Spleen (tissue), 11 donors: ENCODE data around the gene SHOC2. TPM values are rescaled to one million over a fixed set of nuclear protein-coding genes. Genes with fewer than 3 reads are reported as not detected.
"Not testable (repeated sequence)": the region's sequence is repeated elsewhere in the genome, so short reads cannot be mapped to it uniquely, and the experiment has no call there.

Experiments
- DNase-seq: peaks from one replicate; pipeline ENCODE4 v3.0.0-alpha.2; 2020
- H3K27ac ChIP-seq, 8 donors: fragments of 200-600 bp; sonication (generic) in 7 of 8; 1 replicate in 4 of 8; 2 replicates in 4 of 8; pipeline versions ENCODE4 v1.5.0 to v1.8.0; 2016 to 2021; ENCODE audit warnings: inconsistent platforms in 4 of 8, mild to moderate bottlenecking in 4 of 8, moderate library complexity in 1 of 8
- H3K27me3 ChIP-seq, 7 donors: fragments of 200-600 bp; sonication (generic) in 6 of 7; replicated peaks in 1 of 7; 1 replicate in 4 of 7; 2 replicates in 3 of 7; pipeline versions ENCODE4 v1.5.0 to v1.8.0; 2016 to 2021; ENCODE audit warnings: inconsistent platforms in 3 of 7, mild to moderate bottlenecking in 1 of 7
- H3K36me3 ChIP-seq, 6 donors: fragments of 200-600 bp; sonication (generic) in 5 of 6; 1 replicate in 4 of 6; 2 replicates in 2 of 6; pipeline versions ENCODE4 v1.5.0 to v1.8.0; 2016 to 2021; ENCODE audit warnings: inconsistent platforms in 2 of 6
- H3K4me1 ChIP-seq, 6 donors: fragments of 200-600 bp; sonication (generic) in 5 of 6; 1 replicate in 3 of 6; 2 replicates in 3 of 6; pipeline versions ENCODE4 v1.5.0 to v1.8.0; 2016 to 2021; ENCODE audit warnings: inconsistent platforms in 3 of 6
- H3K4me3 ChIP-seq, 8 donors: fragments of 200-600 bp; sonication (generic) in 7 of 8; 1 replicate in 4 of 8; 2 replicates in 4 of 8; pipeline versions ENCODE4 v1.5.0 to v1.8.0; 2016 to 2021; ENCODE audit warnings: inconsistent platforms in 4 of 8, mild to moderate bottlenecking in 4 of 8, moderate library complexity in 2 of 8
- H3K9me3 ChIP-seq, 8 donors: fragments of 200-600 bp; sonication (generic) in 7 of 8; 1 replicate in 4 of 8; 2 replicates in 4 of 8; pipeline versions ENCODE4 v1.5.0 to v1.8.0; 2016 to 2021; ENCODE audit warnings: inconsistent platforms in 4 of 8
- POLR2A ChIP-seq, 3 donors: fragments of 450-650 bp; IDR thresholded peaks; one replicate each; pipeline ENCODE4 v1.5.1; 2017; ENCODE audit warnings: antibody characterized with exemption in 3 of 3, mild to moderate bottlenecking in 1 of 3
- POLR2AphosphoS5 ChIP-seq, 3 donors: sonication (generic); formaldehyde crosslinking; IDR thresholded peaks; one replicate each; pipeline ENCODE4 v1.5.1; 2017; ENCODE audit warnings: antibody characterized with exemption in 3 of 3
- WGBS, 5 donors: extraction: QIAGEN DNeasy Blood & Tissue Kit in 3 of 5; methylation state at CpG; one replicate each; pipeline versions ENCODE4 v1.1.5 to v1.1.7; 2013 to 2018; 5-methylcytosine and 5-hydroxymethylcytosine counted together
- intact Hi-C: fragments of 100-400 bp; cut with DNase I; formaldehyde crosslinking; loops from one replicate; pipeline ENCODE4 v1.15.0; 2023; ENCODE audit warnings: low total_unique reads
- polyA plus RNA-seq, 3 donors: library from polyadenylated mRNA; stranded (reverse); fragments of 200-250 nt; gene quantifications; one replicate each; pipeline ENCODE4 v1.2.1, GENCODE V29; 2013
- total RNA-seq, 7 donors: library from RNA; depleted of rRNA in 3 of 7; stranded (reverse); fragments of >200 nt in 3 of 7; fragmentation: NEBNext Ultra II Directional in 4 of 7; extraction: Animal tissue kit (Norgen Biotek cat#: 25700) in 4 of 7; gene quantifications; one replicate each; pipeline versions ENCODE4 v1.1.0 to v1.2.1, GENCODE V29; 2016 to 2021
- TF ChIP-seq, protein P1 (sequence below), 11 experiments: fragments of 200-600 bp in 7 of 11; fragments of 450-650 bp in 4 of 11; sonication (generic) in 4 of 11; IDR thresholded peaks in 8 of 11; conservative IDR thresholded peaks in 3 of 11; 1 replicate in 7 of 11; 2 replicates in 4 of 11; pipeline versions ENCODE4 v1.4.0 to v1.8.0; 2016 to 2021; ENCODE audit warnings: antibody characterized with exemption in 11 of 11, inconsistent platforms in 4 of 11, mild to moderate bottlenecking in 1 of 11
- donor health status: healthy with polysubstance abuse.
- donor health status: DM: no; HTN: no; CAD: no; lungs with moderate emphysema.
- donor health status: DM: no; HTN: no; CAD: no.
- donor health status: Bipolar disorder and iron deficiency.
- donor health status: healthy.
- donor health status: DM: no; HTN: no; CAD: no.
- donor health status: DM: yes; HTN: yes; CAD: no.

SHOC2 gene
- total and polyA plus RNA-seq, 10 donors: 17.6 to 80.4 (median 64.6) TPM

- no peak for DNase-seq
- TF ChIP-seq POLR2AphosphoS5 (IDR thresholded peaks at IDR 0.05) (no peak), POLR2A (IDR thresholded peaks at IDR 0.05) (no peak)
- TF ChIP-seq, protein P1, sequence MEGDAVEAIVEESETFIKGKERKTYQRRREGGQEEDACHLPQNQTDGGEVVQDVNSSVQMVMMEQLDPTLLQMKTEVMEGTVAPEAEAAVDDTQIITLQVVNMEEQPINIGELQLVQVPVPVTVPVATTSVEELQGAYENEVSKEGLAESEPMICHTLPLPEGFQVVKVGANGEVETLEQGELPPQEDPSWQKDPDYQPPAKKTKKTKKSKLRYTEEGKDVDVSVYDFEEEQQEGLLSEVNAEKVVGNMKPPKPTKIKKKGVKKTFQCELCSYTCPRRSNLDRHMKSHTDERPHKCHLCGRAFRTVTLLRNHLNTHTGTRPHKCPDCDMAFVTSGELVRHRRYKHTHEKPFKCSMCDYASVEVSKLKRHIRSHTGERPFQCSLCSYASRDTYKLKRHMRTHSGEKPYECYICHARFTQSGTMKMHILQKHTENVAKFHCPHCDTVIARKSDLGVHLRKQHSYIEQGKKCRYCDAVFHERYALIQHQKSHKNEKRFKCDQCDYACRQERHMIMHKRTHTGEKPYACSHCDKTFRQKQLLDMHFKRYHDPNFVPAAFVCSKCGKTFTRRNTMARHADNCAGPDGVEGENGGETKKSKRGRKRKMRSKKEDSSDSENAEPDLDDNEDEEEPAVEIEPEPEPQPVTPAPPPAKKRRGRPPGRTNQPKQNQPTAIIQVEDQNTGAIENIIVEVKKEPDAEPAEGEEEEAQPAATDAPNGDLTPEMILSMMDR (IDR thresholded peaks at IDR 0.05 in 8 of 11, conservative IDR thresholded peaks at IDR 0.05 in 3 of 11): no peak
- H3K9me3 ChIP-seq: no peaks in the 10 kb centered on the region
- H3K27ac ChIP-seq: no peak overlapping the region
- no peaks in the 10 kb centered on the region for H3K27me3 ChIP-seq
- H3K4me1 ChIP-seq: peaks cover 0 to 28% (median 2%) of the 10 kb centered on the region in 6 donors
- H3K4me3 ChIP-seq: no peak overlapping the region
- 77 to 93% (median 91%) methylated on average over 3 of the region's 3 CpGs for WGBS, 5 donors
- peaks cover 0 to 30% (median 0%) of the 10 kb centered on the region in 6 donors for H3K36me3 ChIP-seq
- intact Hi-C loops: no loop called here
Observed at GRCh38 chr10:110912374-110912773, 7.0 kb upstream of the SHOC2 start.

DNA sequence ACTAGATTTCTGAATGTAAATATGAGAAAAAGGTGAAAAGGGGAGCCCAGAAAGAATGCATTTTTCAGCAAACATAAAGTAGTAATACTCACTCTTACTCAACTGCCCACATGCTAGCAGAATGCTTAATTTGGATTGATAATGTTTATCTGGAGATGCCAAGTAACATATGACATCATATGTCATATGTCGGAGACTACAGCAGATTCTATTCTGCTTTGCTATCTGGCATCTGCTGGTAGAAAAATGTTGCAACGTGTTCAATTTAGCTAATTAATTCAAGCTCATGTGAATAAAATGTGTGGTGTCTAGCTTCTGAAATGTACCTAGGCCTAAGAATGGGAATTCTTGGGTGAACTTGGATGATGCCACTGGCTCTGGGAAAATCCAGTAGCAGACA lies 5.0 kb upstream of the SHOC2 start:
- TF ChIP-seq, protein P1 (IDR thresholded peaks at IDR 0.05 in 8 of 11, conservative IDR thresholded peaks at IDR 0.05 in 3 of 11): no peak
- no peak for TF ChIP-seq POLR2AphosphoS5 (IDR thresholded peaks at IDR 0.05)
- Histone ChIP-seq H3K27me3 (no peaks in the 10 kb centered on the region), H3K36me3 (peaks cover 0 to 24% (median 0%) of the 10 kb centered on the region in 6 donors), H3K4me1 (peaks cover 0 to 39% (median 12%) of the 10 kb centered on the region in 6 donors), H3K9me3 (no peaks in the 10 kb centered on the region), H3K4me3 (no peak overlapping the region), H3K27ac (no peak overlapping the region)
- intact Hi-C loops: no loop called here
- no peak for DNase-seq
- 87 to 97% (median 93%) methylated on average over 2 of the region's 2 CpGs for WGBS, 5 donors

DNA sequence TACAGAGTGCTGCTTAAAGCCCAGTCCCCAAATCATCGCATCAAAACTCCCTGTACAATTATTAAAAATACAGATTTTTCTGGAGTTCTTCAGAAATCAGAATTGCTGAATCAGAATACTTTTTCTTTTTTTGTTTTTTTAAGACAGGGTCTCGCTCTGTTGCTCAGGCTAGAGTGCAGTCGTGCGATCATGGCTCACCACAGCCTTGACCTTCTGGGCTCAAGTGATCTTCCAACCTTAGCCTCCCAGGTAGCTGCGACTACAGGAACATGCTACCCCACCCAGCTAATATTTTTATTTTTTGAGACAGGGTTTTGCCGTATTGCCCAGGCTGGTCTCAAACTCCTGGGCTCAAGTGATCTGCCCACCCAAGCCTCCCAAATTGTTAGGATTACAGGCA lies 4.4 kb upstream of the SHOC2 start:
- WGBS, 5 donors: 76 to 88% (median 79%) methylated on average over 6 of the region's 6 CpGs
- intact Hi-C loops: no loop called here
- Histone ChIP-seq H3K9me3 (no peaks in the 10 kb centered on the region), H3K27me3 (no peaks in the 10 kb centered on the region), H3K4me1 (peaks cover 0 to 40% (median 12%) of the 10 kb centered on the region in 6 donors), H3K4me3 (no peak overlapping the region), H3K36me3 (peaks cover 0 to 20% (median 0%) of the 10 kb centered on the region in 6 donors), H3K27ac (no peak overlapping the region)
- no peak for DNase-seq
- TF ChIP-seq, protein P1 (IDR thresholded peaks at IDR 0.05 in 8 of 11, conservative IDR thresholded peaks at IDR 0.05 in 3 of 11): no peak
- TF ChIP-seq POLR2A (IDR thresholded peaks at IDR 0.05) (no peak), POLR2AphosphoS5 (IDR thresholded peaks at IDR 0.05) (no peak)

- H3K27me3 ChIP-seq, H3K27ac ChIP-seq, H3K9me3 ChIP-seq, intact Hi-C loops, DNase-seq, H3K4me3 ChIP-seq: not testable (repeated sequence)
- 93 to 95% (median 95%) methylated on average over 4 of the region's 4 CpGs for WGBS, 5 donors
- H3K4me1 ChIP-seq: peaks cover 0 to 46% (median 16%) of the 10 kb centered on the region in 6 donors
- peaks cover 0 to 20% (median 0%) of the 10 kb centered on the region in 6 donors for H3K36me3 ChIP-seq
Observed at GRCh38 chr10:110915600-110915999, 3.8 kb upstream of the SHOC2 start.
